H9 (cell line): ENCODE data around the gene CD248. TPM values are rescaled to one million over a fixed set of nuclear protein-coding genes. Genes with fewer than 3 reads are reported as not detected.
A peak's percentile ranks its signal among the peaks of the same experiment; 100 is the strongest.

Source experiments
- DNase-seq: peaks from one replicate; pipeline ENCODE4 v3.0.0-alpha.2; 2017
- H2AFZ ChIP-seq: one replicate; pipeline ENCODE4 v1.6.1; 2013; ENCODE audit warnings: mild to moderate bottlenecking, low read length, control low read depth, moderate library complexity
- H2AK5ac ChIP-seq: 2 replicates; pipeline ENCODE4 v1.6.1; 2013; ENCODE audit warnings: low read length, control low read depth, mixed read lengths; ENCODE audit not compliant: insufficient read length
- H2BK120ac ChIP-seq: one replicate; pipeline ENCODE4 v1.6.1; 2013; ENCODE audit warnings: low read depth, mild to moderate bottlenecking, low read length, control low read depth, inconsistent platforms; ENCODE audit not compliant: poor library complexity, severe bottlenecking
- H2BK12ac ChIP-seq: 2 replicates; pipeline ENCODE4 v1.6.1; 2013; ENCODE audit warnings: low read length, control low read depth, mixed read lengths, low read depth; ENCODE audit not compliant: insufficient read length
- H2BK15ac ChIP-seq: 2 replicates; pipeline ENCODE4 v1.6.1; 2013; ENCODE audit warnings: low read depth, low read length, control low read depth
- H2BK20ac ChIP-seq: one replicate; pipeline ENCODE4 v1.6.1; 2013; ENCODE audit warnings: low read depth, mild to moderate bottlenecking, low read length, control low read depth, inconsistent platforms; ENCODE audit not compliant: poor library complexity, severe bottlenecking
- H2BK5ac ChIP-seq: 2 replicates; pipeline ENCODE4 v1.6.1; 2013; ENCODE audit warnings: low read length, control low read depth, mixed read lengths; ENCODE audit not compliant: insufficient read length
- H3K14ac ChIP-seq: 2 replicates; pipeline ENCODE4 v1.6.1; 2013; ENCODE audit warnings: low read length, control low read depth; ENCODE audit not compliant: insufficient read depth
- H3K18ac ChIP-seq: 2 replicates; pipeline ENCODE4 v1.6.1; 2013; ENCODE audit warnings: low read depth, mild to moderate bottlenecking, mixed read lengths, low read length, control low read depth; ENCODE audit not compliant: insufficient read length
- H3K23ac ChIP-seq: 2 replicates; pipeline ENCODE4 v1.6.1; 2013; ENCODE audit warnings: low read length, control low read depth, mixed read lengths, low read depth; ENCODE audit not compliant: insufficient read length
- H3K23me2 ChIP-seq: 2 replicates; pipeline ENCODE4 v1.6.1; 2013; ENCODE audit warnings: low read depth, mild to moderate bottlenecking, mixed read lengths, low read length, control low read depth; ENCODE audit not compliant: insufficient read length, poor library complexity, severe bottlenecking
- H3K27ac ChIP-seq: 2 replicates; pipeline ENCODE4 v1.5.1; 2013; ENCODE audit warnings: low read length, control low read depth, mixed read lengths, low read depth; ENCODE audit not compliant: insufficient read length
- H3K27me3 ChIP-seq: 2 replicates; pipeline ENCODE4 v1.6.1; 2013; ENCODE audit warnings: low read length, control low read depth, inconsistent platforms; ENCODE audit not compliant: insufficient read depth
- H3K4ac ChIP-seq: 2 replicates; pipeline ENCODE4 v1.6.1; 2013; ENCODE audit warnings: low read depth, mild to moderate bottlenecking, control low read depth, inconsistent platforms, low read length, moderate library complexity
- H3K4me1 ChIP-seq: 2 replicates; pipeline ENCODE4 v1.6.1; 2013; ENCODE audit warnings: low read length, control low read depth, inconsistent platforms; ENCODE audit not compliant: insufficient read depth
- H3K4me2 ChIP-seq: 2 replicates; pipeline ENCODE4 v1.6.1; 2013; ENCODE audit warnings: low read length, control low read depth, mixed read lengths; ENCODE audit not compliant: insufficient read length, insufficient read depth
- H3K56ac ChIP-seq: 2 replicates; pipeline ENCODE4 v1.6.1; 2013; ENCODE audit warnings: low read depth, mild to moderate bottlenecking, mixed read lengths, low read length, control low read depth; ENCODE audit not compliant: insufficient read length
- H3K79me1 ChIP-seq: 2 replicates; pipeline ENCODE4 v1.6.1; 2013; ENCODE audit warnings: low read depth, mild to moderate bottlenecking, moderate library complexity, low read length, control low read depth, inconsistent platforms; ENCODE audit not compliant: insufficient read depth, poor library complexity, severe bottlenecking
- H3K79me2 ChIP-seq: 2 replicates; pipeline ENCODE4 v1.6.1; 2013; ENCODE audit warnings: low read length, control low read depth, inconsistent platforms; ENCODE audit not compliant: insufficient read depth
- H3K9ac ChIP-seq: 2 replicates; pipeline ENCODE4 v1.6.1; 2013; ENCODE audit warnings: low read length, control low read depth, mixed read lengths; ENCODE audit not compliant: insufficient read length; ENCODE audit errors: extremely low read depth
- H3K9me3 ChIP-seq: one replicate; pipeline ENCODE4 v1.6.1; 2013; ENCODE audit warnings: low read depth, low read length, inconsistent platforms; ENCODE audit not compliant: control insufficient read depth
- H3T11ph ChIP-seq: one replicate; pipeline ENCODE4 v1.6.1; 2013; ENCODE audit warnings: mild to moderate bottlenecking, low read length, control low read depth, inconsistent platforms
- H4K20me1 ChIP-seq: one replicate; pipeline ENCODE4 v1.6.1; 2013; ENCODE audit not compliant: control insufficient read depth, insufficient read length, insufficient read depth
- H4K5ac ChIP-seq: 2 replicates; pipeline ENCODE4 v1.6.1; 2013; ENCODE audit warnings: low read depth, mild to moderate bottlenecking, mixed read lengths, low read length, control low read depth; ENCODE audit not compliant: insufficient read length
- H4K8ac ChIP-seq: replicated peaks from 2 replicates; pipeline ENCODE4 v1.6.1; 2013; ENCODE audit warnings: low read length, control low read depth, mixed read lengths, low read depth; ENCODE audit not compliant: insufficient read length
- H4K91ac ChIP-seq: 2 replicates; pipeline ENCODE4 v1.6.1; 2013; ENCODE audit warnings: low read depth, mild to moderate bottlenecking, moderate library complexity, mixed read lengths, low read length, control low read depth; ENCODE audit not compliant: insufficient read length
- H3K27ac Mint-ChIP-seq, 3 experiments: 2 replicates in 2 of 3; 3 replicates in 1 of 3; pipeline ENCODE4 v1.8.0; 2020 to 2021; ENCODE audit warnings: mixed read lengths in 3 of 3, mild to moderate bottlenecking in 1 of 3, moderate library complexity in 1 of 3
- H3K27me3 Mint-ChIP-seq: 2 replicates; pipeline ENCODE4 v1.8.0; 2021; ENCODE audit warnings: low read depth, mild to moderate bottlenecking, moderate library complexity, mixed read lengths
- H3K36me3 Mint-ChIP-seq, 3 experiments: 2 replicates in 2 of 3; 3 replicates in 1 of 3; pipeline ENCODE4 v1.8.0; 2020 to 2021; ENCODE audit warnings: low read depth in 3 of 3, mixed read lengths in 3 of 3; ENCODE audit not compliant: insufficient read depth in 1 of 3
- H3K4me1 Mint-ChIP-seq, 2 experiments: 2 replicates each; pipeline ENCODE4 v1.8.0; 2020; ENCODE audit warnings: mixed read lengths in 2 of 2
- H3K4me3 Mint-ChIP-seq, 2 experiments: 2 replicates in 1 of 2; 3 replicates in 1 of 2; pipeline ENCODE4 v1.8.0; 2020 to 2021; ENCODE audit warnings: mild to moderate bottlenecking in 2 of 2, mixed read lengths in 2 of 2, moderate library complexity in 1 of 2
- H3K9me3 Mint-ChIP-seq, 2 experiments: 2 replicates in 1 of 2; 3 replicates in 1 of 2; pipeline ENCODE4 v1.8.0; 2020; ENCODE audit warnings: mild to moderate bottlenecking in 2 of 2, mixed read lengths in 2 of 2, moderate library complexity in 1 of 2
- WGBS: extraction: QIAGEN DNeasy Blood & Tissue Kit; methylation state at CpG from one replicate; pipeline ENCODE4 v1.1.7; 2013; ENCODE audit warnings: missing lambda C conversion rate, low lambda C conversion rate, mixed read lengths; ENCODE audit not compliant: insufficient read length; ENCODE audit errors: extremely low coverage; 5-methylcytosine and 5-hydroxymethylcytosine counted together
- total RNA-seq: library from RNA; stranded (reverse); gene quantifications from 2 replicates; pipeline ENCODE4 v1.2.1, GENCODE V29; 2021
- TF ChIP-seq, protein P1 (sequence below): fragments of 200-600 bp; sonication (generic); conservative IDR thresholded peaks from 3 replicates; pipeline ENCODE4 v1.8.0; 2021; ENCODE audit warnings: antibody characterized with exemption, mild to moderate bottlenecking

Gene CD248
- total RNA-seq, 1 experiment from 2014 or later, result 1.5 TPM

DNA sequence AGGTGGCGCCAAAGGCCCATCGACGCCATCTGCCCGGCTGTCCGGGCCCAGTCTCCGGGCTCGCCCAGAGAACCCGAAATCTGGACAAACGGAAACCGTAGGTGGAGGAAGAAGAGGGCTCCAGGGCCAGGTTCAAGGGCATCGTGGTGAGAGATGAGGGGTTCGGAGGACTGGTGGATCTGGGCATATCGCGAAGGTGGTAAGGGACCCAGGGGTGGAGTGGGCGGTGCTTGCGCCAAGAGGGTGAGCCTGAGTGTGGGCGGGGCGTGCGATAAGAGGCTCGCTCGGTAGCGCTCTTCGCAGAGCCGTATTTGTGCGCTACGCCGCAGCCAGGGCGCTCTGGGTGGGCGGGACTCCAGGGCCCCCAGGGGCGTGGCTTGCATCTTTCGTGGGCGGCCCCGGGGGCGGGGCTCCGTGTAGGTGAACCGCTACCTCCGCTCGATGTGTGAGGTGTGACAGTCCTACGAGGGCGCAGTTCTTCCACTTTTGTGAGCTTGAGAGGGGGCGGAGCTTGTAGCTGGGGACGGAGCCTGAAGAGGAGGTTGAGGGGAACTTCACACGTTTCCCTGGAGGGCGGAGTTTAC is 4.8 kb downstream of the CD248 start:
- no CpG with 5 or more reads among the region's 44 CpGs for WGBS

More for the DNA sequence above, 4.8 kb downstream of the CD248 start:
- Mint-ChIP-seq H3K4me3 (peak overlapping the region; percentile 78 to 86), H3K27ac (peak overlapping the region; percentile 91 to 99 (median 98)), H3K36me3 (no peaks in the 10 kb centered on the region; a peak in 1 of 7 replicates), H3K27me3 (peaks cover 24% of the 10 kb centered on the region), H3K4me1 (peaks cover 10 to 20% of the 10 kb centered on the region in 2 experiments), H3K9me3 (no peaks in the 10 kb centered on the region; a peak in 1 of 5 replicates)
- H3T11ph ChIP-seq, result no peak overlapping the region
- H3K9me3 ChIP-seq, result no peaks in the 10 kb centered on the region
- no peak overlapping the region for H3K56ac ChIP-seq
- no peak overlapping the region for H3K9ac ChIP-seq
- no peak overlapping the region for H2AFZ ChIP-seq
- no peak overlapping the region for H3K4ac ChIP-seq
- no peak overlapping the region for H2BK120ac ChIP-seq
- no peaks in the 10 kb centered on the region for H3K79me1 ChIP-seq
- H2AK5ac ChIP-seq, result no peak overlapping the region
- H2BK5ac ChIP-seq, result no peak overlapping the region
- TF ChIP-seq, protein P1, sequence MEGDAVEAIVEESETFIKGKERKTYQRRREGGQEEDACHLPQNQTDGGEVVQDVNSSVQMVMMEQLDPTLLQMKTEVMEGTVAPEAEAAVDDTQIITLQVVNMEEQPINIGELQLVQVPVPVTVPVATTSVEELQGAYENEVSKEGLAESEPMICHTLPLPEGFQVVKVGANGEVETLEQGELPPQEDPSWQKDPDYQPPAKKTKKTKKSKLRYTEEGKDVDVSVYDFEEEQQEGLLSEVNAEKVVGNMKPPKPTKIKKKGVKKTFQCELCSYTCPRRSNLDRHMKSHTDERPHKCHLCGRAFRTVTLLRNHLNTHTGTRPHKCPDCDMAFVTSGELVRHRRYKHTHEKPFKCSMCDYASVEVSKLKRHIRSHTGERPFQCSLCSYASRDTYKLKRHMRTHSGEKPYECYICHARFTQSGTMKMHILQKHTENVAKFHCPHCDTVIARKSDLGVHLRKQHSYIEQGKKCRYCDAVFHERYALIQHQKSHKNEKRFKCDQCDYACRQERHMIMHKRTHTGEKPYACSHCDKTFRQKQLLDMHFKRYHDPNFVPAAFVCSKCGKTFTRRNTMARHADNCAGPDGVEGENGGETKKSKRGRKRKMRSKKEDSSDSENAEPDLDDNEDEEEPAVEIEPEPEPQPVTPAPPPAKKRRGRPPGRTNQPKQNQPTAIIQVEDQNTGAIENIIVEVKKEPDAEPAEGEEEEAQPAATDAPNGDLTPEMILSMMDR, result peak; percentile 95
- H3K27me3 ChIP-seq, result no peaks in the 10 kb centered on the region
- peak overlapping the region; percentile 48 for H3K4me2 ChIP-seq
- no peak overlapping the region for H4K8ac ChIP-seq
- no peak overlapping the region for H4K91ac ChIP-seq
- H3K27ac ChIP-seq, result no peak overlapping the region
- peak overlapping the region; percentile 11 for H3K18ac ChIP-seq
- no peak overlapping the region for H4K5ac ChIP-seq
- no peaks in the 10 kb centered on the region for H3K4me1 ChIP-seq
- DNase-seq, result peak; percentile 92
- no peak overlapping the region for H3K23ac ChIP-seq
- peaks cover 12% of the 10 kb centered on the region for H3K23me2 ChIP-seq
- 0 out of 2 replicates have a peak overlapping the region, but pooled peaks have one; percentile 55 for H3K14ac ChIP-seq
- no peak overlapping the region for H2BK12ac ChIP-seq
- H2BK15ac ChIP-seq, result no peak overlapping the region
- no peaks in the 10 kb centered on the region for H4K20me1 ChIP-seq
- no peaks in the 10 kb centered on the region for H3K79me2 ChIP-seq
- no peak overlapping the region for H2BK20ac ChIP-seq
